Hippocampal formation (tissue), 2 donors: ENCODE measurements around the gene NPAS3.

Source experiments
- DNase-seq, 2 donors: peaks; one replicate each; lab custom pipeline; 2025; lab: John Stamatoyannopoulos, UW

The NPAS3 gene

DNA sequence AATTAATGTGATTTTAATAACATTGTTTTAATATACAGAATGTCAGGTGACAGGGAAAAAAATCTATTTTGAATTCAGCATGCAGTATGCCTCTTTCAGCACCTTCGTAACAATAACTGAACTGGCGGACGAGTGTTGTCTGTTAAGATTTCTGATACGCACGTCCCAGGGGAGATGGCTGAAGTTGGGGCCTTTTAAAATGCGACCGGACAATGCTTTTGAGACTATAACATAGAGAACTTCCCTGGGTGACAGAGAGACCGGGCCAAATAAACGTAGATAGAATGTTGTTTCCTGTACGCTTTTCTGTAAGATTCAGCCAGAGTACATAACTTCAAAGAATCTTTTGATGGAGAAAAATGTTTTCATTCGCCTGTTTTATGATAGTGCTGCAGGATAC lies 772.5 kb downstream of the NPAS3 start:
- no peak for DNase-seq

- DNase-seq = peak; percentile 28 to 80
Measured at GRCh38 chr14:33711811-33712216, 773.1 kb downstream of the NPAS3 start.

DNA sequence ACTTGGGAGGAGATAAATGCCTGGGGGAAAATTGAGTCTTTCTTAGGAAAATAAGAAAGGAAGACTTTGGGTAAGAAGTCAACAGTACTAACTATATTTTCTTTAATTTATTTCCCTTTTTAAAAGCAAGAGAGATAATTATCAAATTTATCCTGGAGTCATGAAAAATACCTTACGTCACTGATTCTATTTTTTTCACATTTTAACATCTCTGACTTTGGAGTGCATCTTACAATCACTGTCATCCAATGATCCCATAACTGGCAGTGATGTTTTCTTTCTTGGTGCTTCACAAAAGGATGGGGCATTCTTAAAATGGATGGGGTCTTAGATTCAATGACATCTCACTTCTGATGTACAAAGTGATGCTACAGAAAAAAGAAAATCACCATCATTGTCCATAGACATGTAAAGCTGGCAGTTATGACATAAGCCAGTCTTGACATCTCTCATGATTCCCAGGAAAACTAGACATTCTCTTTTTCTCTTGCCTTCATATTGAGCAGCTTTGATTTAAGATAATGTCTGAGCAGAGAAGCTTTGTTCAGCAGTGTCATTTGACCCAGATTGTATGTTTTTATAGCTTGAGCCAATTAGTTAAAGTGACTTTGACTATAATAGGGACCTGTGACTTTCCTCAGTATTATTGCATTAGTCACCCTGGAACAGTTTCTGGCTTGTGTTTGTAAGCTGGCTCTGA lies 776.0 kb downstream of the NPAS3 start:
- DNase-seq = no peak

DNA sequence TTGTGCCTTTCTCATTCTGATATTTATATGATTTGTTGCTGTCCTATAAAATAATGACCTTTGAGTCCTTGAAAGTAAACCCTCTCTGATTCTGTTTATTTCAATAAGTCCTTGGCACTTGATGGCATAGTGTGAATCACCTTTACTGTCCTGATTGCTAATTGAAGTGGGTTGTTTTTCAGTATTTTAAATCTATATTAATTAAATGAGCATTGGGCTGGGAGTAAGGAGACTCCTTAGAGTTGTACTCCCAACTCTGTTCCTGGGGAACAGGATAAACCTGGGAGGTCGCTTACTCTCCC lies 776.5 kb downstream of the NPAS3 start:
- DNase-seq = no peak

DNA sequence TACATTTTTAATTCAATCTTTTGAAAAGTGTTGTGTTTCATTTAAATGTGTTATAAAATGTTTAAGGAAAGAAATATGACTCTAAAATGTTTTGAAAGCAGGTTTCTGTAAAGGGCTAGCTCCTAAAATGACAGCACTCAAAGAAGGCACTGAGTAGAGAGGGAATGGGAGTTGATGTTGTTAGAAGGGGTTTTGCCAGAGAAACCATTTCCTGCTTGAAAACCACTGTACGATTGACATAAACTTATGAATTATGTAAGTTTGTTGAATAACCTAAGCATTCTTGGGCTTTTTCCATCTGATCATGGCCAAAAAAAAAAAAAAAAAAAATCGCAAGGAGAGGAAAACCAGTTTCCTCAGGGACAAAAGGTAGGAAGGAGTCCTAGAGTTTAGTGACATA lies 778.2 kb downstream of the NPAS3 start:
- no peak for DNase-seq

DNA sequence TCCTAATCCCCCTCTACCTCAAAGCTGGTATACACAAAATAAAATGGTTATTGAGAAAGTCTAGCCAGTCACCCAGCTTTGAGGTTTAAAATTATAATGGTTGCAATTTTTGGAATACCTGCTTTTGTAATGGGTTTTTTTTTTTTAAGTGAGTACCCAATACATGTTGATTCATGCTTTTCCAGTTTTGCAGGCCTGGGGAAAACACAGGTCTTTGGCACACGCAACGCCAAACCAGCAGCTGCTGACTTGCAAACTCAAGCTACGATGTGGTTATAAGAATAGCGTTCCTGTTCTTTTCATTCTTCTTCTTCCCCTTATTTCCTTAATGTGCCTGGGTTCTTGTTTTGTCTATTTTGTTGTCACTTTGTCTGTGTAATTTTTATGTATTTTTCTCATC lies 779.2 kb downstream of the NPAS3 start:
- DNase-seq = no peak

GRCh38 chr14:33720284-33720787 lies 781.7 kb downstream of the NPAS3 start:
- DNase-seq = no peak

- no peak for DNase-seq
Measured at GRCh38 chr14:33726685-33727084, 788.0 kb downstream of the NPAS3 start.

DNA sequence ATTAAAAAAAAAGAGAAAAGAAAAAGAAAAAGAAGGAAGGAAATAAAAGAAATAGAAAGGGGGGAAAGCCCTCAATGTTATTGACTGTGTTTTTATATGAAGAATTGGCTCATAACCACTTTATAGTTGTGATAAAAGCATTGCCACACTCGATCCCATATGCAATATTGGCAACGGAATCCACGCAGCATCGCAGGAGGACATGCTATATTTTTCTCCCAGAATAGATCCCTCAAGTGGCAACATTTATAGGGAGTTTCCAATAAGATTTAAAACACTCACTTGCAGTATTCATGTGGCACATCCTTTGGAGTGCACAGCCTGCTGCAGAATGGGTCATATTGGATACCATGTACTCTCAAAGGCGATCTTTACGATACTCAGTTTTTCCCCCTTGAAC lies 788.9 kb downstream of the NPAS3 start:
- no peak for DNase-seq

- DNase-seq = no peak
Measured at GRCh38 chr14:33728010-33728498, 789.4 kb downstream of the NPAS3 start.

- no peak for DNase-seq
Measured at GRCh38 chr14:33730156-33730555, 791.5 kb downstream of the NPAS3 start.

DNA sequence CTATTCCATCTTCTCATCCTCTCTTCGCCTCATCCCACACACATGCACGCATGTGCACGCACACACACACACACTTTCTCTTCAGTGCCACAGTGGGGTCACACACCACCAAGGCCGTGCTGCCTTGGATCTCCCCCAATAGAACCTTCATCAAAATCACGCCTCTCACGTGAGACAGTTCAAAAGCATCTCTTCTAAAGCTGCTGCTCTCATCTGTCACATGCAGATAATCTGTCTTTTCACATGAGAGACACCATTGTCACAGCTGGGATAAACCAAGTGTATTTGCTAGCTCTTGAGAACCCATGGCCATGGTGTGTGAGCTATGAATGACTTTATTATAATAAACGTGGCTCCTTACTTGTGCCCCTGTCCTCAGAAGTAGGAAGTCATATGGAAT lies 793.5 kb downstream of the NPAS3 start:
- no peak for DNase-seq

GRCh38 chr14:33733310-33733709 lies 794.6 kb downstream of the NPAS3 start:
- DNase-seq = no peak

DNA sequence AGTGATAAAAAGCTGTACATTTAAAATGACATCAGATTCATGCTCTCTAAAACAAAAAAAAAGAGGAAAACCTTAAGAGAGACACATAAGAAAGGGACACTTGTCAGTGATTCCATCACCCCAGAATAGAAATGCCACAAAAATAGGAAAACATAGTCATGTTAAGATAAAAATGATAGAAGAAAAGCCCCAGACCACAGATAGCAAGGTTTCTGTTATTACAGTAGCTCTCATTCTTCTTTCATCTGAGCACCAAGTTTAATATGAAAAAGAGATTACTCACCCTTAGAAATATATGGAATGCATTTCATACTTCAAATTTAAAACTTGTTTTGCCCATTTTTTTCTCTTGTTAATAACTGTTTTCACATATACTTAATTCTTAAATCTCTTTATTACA lies 795.0 kb downstream of the NPAS3 start:
- DNase-seq = no peak

GRCh38 chr14:33734387-33734786 lies 795.7 kb downstream of the NPAS3 start:
- DNase-seq = no peak

DNA sequence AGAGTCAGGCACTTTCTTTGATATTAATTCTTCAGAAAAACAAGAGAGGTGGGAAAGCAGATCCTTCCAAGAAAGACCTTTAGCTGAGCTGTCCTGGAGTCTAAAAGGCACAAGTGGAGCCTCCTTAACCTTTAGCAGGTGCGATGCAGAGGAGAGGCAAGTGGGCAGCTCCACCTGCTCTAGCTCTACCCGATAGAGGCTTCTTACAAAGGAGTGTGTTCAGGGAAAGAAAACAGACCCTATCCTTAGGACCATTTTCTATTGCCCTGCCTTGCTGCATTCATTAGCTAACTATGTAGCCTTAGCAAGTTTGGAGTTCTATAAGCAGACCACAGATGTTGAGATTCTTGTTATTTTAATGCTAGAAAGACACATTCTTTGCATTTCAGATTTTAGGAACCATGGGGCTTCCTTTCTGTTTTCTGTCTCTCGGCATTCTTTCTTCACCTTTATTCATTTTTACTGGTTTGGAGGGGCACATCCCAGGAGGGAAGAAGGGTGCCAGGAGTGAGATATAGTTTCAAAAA lies 797.7 kb downstream of the NPAS3 start:
- DNase-seq = no peak

DNA sequence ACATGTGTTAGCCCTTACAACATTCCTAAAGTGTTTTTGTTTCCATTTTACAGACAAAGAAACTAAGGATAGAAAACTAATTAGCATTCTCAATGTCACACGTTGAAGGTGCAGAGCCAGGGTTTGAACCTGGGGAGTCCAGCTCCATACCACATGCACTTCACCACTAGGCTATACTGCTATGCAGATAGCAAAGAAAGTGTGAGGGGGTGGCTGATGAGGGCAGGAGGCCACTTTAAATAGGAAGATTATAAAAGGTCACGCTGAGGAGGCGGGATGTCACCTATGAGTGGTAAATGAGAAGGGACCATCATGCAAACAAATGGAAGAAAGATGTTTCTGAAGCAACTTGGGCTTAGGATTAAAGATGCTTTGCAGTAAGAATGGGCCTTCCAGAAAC lies 798.3 kb downstream of the NPAS3 start:
- no peak for DNase-seq

DNA sequence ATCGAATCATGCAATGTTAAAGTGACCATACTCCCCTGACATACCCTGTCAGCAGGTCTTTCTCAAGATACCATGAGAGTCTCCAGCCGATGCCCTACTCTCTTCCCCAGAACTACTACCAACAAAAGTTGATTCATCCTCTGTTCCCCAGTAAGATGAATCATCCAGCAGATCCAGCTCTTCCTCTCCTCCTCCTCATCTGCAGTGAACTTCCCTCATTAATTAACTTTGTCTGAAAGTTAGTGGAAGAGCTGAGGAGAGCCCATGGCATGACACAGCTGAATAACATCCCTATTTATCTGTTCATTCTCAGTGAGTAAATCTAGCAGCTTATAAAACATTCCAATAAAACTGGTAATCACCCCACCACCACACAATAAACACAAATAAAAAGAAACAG lies 798.8 kb downstream of the NPAS3 start:
- no peak for DNase-seq

DNA sequence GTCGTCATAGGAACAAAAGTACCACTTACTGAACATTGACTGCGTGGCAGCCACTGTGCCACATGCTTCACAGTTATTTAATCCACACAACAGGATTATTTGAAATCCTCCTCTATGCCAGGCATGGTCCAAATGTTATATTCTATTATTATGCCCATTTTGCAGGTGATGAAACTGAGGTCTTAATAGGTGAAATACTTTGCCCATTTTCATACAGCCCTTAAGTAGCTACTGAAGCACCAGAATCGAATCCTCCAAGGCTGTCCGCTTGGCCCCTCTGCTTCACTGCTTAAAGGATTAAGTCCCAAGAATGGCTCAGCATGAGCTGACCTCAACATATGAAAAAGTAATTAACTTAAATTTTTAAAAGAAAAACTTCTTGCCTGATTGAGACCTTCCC lies 799.4 kb downstream of the NPAS3 start:
- DNase-seq = no peak

DNA sequence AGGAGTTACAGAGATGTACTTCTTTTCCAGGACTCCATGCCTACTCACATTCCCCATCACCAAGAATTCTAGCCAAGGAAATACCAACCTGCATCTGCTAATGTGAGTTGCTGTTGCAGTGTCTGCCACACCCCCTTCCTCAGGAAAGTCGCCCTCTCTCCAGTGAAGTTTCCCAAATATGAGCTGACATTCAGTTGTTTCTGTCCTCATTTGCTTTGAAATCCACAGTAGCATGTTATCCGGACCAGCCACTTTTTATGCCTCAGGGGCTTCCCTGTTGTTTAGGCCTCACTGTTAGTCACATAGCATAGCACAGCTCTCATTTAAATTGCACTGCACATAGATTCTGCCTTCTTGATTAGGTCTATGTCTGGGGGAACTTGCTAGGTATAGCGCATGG lies 799.8 kb downstream of the NPAS3 start:
- DNase-seq = no peak

GRCh38 chr14:33740531-33740930 lies 801.9 kb downstream of the NPAS3 start:
- DNase-seq = no peak

DNA sequence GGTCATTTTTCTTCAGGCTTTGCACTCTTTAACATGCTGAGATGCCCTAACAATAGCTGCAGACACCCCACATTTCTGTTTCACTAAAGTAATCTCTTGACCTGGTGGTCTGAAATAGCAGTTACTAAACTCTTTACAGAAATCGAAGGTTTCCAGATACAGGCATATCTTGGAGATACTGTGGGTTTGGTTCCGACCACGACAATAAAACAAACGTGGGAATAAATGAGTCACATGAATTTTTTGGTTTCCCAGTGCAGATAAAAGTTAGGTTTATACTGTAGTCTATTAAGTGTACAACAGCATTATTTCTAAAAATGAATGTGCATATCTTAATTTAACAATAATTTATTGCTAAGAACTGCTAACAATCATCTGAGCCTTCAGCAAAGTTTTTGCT lies 803.5 kb downstream of the NPAS3 start:
- DNase-seq = no peak

- no peak for DNase-seq
Measured at GRCh38 chr14:33745163-33745562, 806.5 kb downstream of the NPAS3 start.

DNA sequence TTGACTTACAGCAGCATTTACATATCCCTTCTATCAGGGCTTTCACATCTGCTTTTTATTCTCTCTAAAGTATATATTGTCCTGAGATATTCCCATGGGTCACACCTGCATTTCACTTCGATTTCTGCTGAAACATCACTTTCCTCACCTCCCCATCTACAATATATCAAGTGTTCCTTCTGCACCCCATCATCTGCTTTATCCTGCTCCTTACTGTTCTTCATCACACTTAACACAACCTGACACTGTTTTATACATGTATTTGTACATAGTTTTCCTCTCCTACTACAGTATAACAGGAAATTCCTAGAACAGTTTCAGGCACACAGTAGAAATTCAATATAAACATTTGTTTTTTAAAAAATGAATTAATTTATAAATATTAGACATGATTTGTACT lies 809.1 kb downstream of the NPAS3 start:
- no peak for DNase-seq
